ENCODE measurements around the gene NLRC5.

The NLRC5 gene

DNA sequence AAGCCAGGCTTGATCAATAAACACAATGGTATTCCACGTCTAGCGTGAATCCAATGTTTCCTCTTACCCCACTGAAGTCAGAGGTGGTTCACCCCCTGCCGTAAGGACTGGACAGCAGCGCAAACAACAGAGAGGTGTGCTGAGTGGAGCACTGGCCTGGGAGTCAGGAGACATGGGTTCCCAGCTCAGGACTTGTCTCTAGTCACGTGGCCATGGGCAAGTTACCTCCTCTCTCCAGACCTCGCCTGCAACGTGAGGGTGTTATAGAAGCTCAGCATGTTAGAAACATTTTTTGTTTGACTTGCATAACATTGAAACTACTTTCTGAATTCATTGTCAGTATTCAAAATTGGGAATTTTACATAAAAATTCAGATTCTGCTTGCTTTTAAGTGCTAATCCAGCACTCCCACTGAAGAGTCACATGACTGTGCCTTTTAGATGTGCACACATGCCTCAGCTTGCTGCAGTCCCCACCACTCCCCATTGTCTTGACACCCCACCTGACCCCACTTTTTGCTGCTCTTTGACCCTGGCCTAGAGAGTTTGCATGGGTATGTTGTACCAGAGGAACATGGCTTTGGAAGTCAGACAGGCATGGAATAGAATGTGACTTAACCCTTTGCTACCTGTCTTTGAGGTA is 94.2 kb downstream of the NLRC5 start:
- no peak for DNase-seq

- DNase-seq = peak; percentile 72 to 94
Measured at GRCh38 chr16:57084257-57084770, 95.0 kb downstream of the NLRC5 start.

- peak; percentile 48 to 49 for DNase-seq
Measured at GRCh38 chr16:57084996-57085395, 95.6 kb downstream of the NLRC5 start.

DNA sequence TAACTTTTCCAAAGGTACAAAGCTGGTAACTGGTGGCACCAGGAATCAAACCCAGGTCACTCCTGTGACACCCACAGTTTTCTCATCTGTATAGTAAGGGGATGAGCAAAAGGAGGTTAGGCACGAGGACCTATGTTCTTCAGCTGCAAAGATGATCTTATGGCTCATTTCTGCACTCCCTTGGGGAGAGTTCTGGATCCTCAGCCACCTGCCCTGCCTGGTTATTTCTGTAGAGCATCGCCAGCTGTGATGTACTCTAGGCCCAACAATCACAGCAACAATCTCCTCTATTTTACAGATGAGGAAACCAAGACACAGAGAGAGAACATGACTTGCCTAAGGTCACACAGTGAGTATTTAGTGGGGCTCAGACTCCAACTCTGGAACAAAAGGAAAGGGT is 97.6 kb downstream of the NLRC5 start:
- DNase-seq = no peak

- DNase-seq = no peak
Measured at GRCh38 chr16:57089406-57089805, 100.0 kb downstream of the NLRC5 start.

GRCh38 chr16:57091200-57091974 is 102.0 kb downstream of the NLRC5 start:
- DNase-seq = no peak

GRCh38 chr16:57091975-57092785 is 102.8 kb downstream of the NLRC5 start, which contains the start of gene CPNE2:
Gene CPNE2, plus strand, starts transcription at chr16:57092583. Its CDS starts 18,160 bp downstream, at chr16:57110743.
- DNase-seq = peak in 1 of 2 donors; percentile 19

- DNase-seq = peak in 1 of 2 donors; percentile 45
Measured at GRCh38 chr16:57092786-57093411, 103.5 kb downstream of the NLRC5 start.

DNA sequence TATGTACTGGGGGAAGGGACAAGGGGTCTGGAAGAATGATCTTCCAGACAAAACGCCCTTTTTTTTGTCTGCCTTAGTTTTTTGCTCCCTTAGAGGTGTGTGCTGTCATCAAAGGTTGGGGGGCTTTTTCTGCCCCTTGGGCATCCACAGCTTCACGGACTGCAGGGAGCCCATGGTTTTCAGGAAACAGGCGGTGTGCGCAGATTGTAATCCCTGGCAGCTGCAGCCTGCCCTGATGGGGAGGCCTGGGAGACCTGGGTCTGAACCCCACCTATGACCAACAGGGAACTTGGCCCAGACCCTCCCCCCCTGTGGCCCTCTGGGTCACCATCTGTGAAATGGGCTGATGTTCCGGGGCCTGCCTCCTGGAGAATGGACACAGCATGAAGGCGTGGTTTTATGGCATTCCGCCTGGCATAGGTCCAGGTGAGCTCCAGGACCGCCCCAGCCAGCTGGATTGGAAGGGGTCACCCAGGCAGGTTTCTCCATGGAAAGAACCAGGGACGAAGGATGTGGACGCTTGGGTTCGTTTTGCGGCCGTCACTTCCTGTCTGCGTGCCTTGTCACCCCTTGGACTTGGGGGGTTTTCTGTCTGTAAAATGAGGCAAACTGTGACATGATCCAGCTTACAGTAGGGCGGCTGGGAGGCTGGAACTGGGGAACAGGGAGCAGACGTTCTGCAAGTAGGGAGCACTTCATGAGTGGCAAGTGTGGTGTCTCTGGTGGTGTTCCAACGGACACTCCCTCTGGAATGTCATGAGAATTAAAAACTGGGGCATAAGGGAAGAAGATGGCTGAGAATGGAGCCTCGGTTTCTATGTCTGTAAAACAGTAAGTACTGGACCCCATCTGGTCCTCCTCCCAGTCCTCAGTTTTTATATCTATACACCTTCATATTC is 104.6 kb downstream of the NLRC5 start:
- DNase-seq = no peak

DNA sequence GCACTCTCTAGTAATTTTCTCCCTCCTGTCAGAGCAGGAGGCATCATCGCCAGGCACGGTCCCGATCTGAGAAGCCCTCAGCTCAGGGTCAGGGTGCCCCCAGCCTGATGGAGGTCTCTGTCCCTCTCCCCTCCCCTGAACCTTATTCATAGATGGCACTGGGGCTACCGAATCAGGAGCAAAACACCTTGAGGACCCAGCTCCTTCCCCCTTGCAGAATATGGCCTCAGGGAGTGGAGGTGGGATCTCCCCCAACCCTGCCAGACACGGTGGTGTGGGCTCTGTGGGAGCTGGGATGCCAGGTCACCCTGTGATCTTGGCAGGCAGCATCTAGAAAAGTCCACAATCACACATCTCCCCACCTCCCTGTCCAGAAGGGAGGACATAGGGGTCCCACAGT is 105.6 kb downstream of the NLRC5 start:
- no peak for DNase-seq

DNA sequence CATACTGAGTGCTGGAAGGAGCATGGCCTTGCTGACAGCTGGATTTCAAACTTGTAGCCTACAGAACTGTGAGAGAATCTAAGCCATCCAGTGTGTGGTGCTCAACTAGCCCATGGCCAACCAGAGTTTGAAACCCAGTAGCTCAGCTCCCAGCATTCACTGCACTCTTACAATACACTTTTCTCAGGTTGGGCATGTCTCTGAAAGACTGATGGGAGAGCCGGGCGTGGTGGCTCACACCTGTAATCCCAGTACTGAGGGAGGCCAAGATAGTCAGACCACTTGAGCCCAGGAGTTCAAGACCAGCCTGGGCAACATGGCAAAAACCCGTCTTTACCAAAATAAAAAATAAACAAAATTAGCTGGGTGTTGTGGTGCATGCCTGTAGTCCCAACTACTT is 106.8 kb downstream of the NLRC5 start:
- no peak for DNase-seq

DNA sequence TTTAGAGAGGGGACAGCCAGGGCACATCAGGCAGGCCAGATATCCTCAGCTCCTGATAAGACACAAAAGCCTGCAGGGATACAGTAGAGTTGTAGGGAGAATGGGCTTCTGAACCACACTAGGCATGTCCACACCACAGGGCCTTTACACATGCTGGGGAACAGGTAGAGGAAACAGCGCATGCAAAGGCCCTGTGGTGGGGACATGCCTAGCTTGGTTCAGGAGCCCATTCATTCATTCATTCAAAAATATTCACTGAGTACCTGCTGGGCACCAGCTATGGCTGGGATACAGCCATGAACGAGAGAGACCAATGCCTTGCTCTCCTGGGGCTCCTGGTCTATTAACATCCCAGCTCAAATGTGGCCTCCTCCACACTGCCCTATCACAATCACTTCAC is 107.4 kb downstream of the NLRC5 start:
- DNase-seq = no peak

DNA sequence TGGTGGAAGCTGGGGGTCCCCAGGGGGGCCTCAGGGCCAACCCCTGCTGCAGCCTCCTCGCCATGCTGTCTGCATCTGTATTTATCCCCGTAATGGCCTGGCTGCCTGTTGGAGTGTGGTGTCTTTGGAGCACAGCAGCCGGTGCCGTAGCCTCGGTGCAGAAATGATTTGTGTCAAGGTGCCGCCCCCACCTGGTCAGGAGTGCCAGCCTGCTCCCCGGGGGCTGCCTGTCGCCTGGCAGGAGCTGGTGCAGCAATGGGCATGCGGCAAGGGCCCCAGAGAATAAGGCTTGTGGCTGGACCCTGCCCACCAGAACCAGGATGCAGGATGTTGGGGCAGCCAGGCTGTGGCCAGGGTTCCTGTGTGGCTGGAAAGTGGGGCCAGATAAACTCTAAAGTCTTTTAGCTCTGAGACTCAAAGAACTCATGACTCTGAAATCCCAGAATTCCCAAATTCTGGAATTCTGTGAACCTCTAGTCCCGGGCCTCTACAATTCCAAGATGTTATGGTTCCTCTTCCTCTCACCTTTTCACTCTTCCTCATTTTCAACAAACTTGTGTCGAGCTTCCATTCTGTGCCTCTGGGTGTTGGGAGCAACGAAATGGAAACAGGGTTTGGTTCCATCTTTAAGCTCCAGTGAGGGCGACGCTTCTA is 109.0 kb downstream of the NLRC5 start:
- DNase-seq = no peak

DNA sequence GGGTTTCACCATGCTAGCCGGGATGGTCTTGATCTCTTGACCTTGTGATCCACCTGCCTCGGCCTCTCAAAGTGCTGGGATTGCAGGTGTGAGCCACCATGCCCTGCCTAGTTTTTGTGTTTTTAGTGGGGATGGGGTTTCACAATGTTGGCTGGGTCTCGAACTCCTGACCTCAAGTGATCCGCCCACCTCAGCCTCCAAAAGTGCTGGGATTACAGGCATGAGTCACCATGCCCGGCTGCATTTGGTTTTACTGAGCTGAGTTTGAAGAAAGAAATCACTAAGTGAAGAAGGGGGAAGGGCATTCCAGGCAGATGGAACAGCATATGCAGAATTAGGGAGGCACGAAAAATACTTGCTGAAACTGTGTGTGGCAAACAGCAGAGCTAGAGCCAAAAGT is 110.6 kb downstream of the NLRC5 start:
- peak in 1 of 2 donors; percentile 11 for DNase-seq

- DNase-seq = no peak
Measured at GRCh38 chr16:57100445-57100844, 111.1 kb downstream of the NLRC5 start.

GRCh38 chr16:57102888-57103851 is 113.8 kb downstream of the NLRC5 start:
- no peak for DNase-seq

DNA sequence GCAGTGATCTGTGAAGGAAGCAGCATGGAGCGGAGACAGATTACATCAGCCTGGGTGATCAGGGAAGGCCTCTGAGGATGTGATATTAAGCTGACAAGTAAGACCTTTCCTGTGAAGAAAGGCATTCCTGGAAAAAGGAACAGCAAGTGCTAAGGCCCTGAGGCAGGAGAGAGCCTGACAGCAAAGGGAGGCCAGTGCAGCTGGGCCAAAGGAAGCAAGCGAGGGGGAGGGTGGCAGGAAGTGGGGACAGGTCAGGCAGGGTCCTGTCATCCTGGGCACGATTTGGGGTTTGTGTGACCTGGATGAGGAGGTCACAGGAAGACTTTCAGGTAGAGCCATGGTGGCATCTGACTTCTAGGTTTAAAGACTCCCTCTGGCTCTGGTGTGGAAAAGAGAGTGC is 115.3 kb downstream of the NLRC5 start:
- DNase-seq = no peak

DNA sequence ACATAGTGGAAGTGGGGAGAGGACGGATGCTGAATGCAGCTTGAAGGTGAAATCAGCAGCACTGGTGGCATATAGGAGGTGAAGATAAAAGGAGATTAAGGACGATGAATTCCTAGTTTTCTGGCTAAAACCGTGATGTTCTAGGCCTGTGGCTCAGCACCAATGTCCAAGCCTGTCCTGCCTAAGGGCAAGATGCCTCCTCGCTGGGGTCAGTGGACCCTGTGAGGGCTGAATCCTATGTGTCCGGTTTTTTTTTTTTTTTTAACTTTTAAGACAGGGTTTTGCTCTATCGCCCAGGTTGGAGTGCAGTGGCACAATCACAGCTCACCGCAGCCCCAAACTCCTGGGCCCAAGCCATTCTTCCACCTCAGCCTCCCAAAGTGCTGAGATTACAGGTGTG is 115.8 kb downstream of the NLRC5 start:
- DNase-seq = no peak

- DNase-seq = no peak
Measured at GRCh38 chr16:57106767-57107166, 117.4 kb downstream of the NLRC5 start.

- no peak for DNase-seq
Measured at GRCh38 chr16:57107321-57107922, 118.1 kb downstream of the NLRC5 start.

Data from inflammatory macrophage treated with lipopolysaccharide for 1 hour (primary cell).